IMR-90 (cell line): ENCODE data around the gene KLK10.

Experiments used
- CHD1 ChIP-seq: IDR thresholded peaks from 2 replicates; pipeline ENCODE4 v1.6.1; 2012; ENCODE audit warnings: low read depth, low read length, improper control_type of control experiment
- CTCF ChIP-seq: conservative IDR thresholded peaks from 2 replicates; pipeline ENCODE4 v1.5.1; 2012; ENCODE audit warnings: mild to moderate bottlenecking, low read depth, low read length, improper control_type of control experiment
- FOS ChIP-seq: fragments of 150-350 bp; IDR thresholded peaks from 2 replicates; pipeline ENCODE4 v1.6.1; 2016; ENCODE audit warnings: low read depth, low read length
- MAFK ChIP-seq: IDR thresholded peaks from 2 replicates; pipeline ENCODE4 v1.6.1; 2012; ENCODE audit warnings: low read depth, low read length, improper control_type of control experiment
- MAZ ChIP-seq: IDR thresholded peaks from 2 replicates; pipeline ENCODE4 v1.6.1; 2012; ENCODE audit warnings: low read depth, mild to moderate bottlenecking, low read length, improper control_type of control experiment, moderate library complexity, borderline replicate concordance
- NFE2L2 ChIP-seq: fragments of 150-350 bp; IDR thresholded peaks from 2 replicates; pipeline ENCODE4 v1.6.1; 2016; ENCODE audit warnings: low read depth, mild to moderate bottlenecking, low read length
- POLR2A ChIP-seq: IDR thresholded peaks from 2 replicates; pipeline ENCODE4 v1.6.1; 2012; ENCODE audit warnings: mild to moderate bottlenecking, low read depth, low read length
- RCOR1 ChIP-seq: IDR thresholded peaks from 2 replicates; pipeline ENCODE4 v1.6.1; 2012; ENCODE audit warnings: mild to moderate bottlenecking, low read length, improper control_type of control experiment; ENCODE audit not compliant: insufficient replicate concordance
- TF ChIP-seq, protein P1 (sequence below): fragments of 150-350 bp; IDR thresholded peaks from 2 replicates; pipeline ENCODE4 v1.6.1; 2016; ENCODE audit warnings: low read depth, mild to moderate bottlenecking, low read length, moderate library complexity, borderline replicate concordance

- TF ChIP-seq POLR2A, result no peak
- no peak for TF ChIP-seq CTCF
- TF ChIP-seq FOS, result no peak
- TF ChIP-seq MAFK, result no peak
- TF ChIP-seq RCOR1, result no peak
- TF ChIP-seq, protein P1, sequence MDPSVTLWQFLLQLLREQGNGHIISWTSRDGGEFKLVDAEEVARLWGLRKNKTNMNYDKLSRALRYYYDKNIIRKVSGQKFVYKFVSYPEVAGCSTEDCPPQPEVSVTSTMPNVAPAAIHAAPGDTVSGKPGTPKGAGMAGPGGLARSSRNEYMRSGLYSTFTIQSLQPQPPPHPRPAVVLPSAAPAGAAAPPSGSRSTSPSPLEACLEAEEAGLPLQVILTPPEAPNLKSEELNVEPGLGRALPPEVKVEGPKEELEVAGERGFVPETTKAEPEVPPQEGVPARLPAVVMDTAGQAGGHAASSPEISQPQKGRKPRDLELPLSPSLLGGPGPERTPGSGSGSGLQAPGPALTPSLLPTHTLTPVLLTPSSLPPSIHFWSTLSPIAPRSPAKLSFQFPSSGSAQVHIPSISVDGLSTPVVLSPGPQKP, result no peak
- TF ChIP-seq NFE2L2, result no peak
- TF ChIP-seq MAZ, result no peak
- no peak for TF ChIP-seq CHD1
Observed at GRCh38 chr19:51002089-51002532, 17.4 kb downstream of the KLK10 start.
